GM12873 (cell line): Measurements from ENCODE around the gene ZMAT5.

Experiments
- CTCF ChIP-seq: IDR thresholded peaks from 2 replicates; pipeline ENCODE4 v1.5.1; 2012; ENCODE audit warnings: low read depth, mild to moderate bottlenecking, moderate library complexity, low read length, control low read depth; ENCODE audit not compliant: insufficient read depth; ENCODE audit errors: missing control alignments

Gene ZMAT5

GRCh38 chr22:29702931-29703501 is 63.8 kb downstream of the ZMAT5 start:
- no peak for TF ChIP-seq CTCF

- TF ChIP-seq CTCF, result no peak
Measured at GRCh38 chr22:29702000-29702930, 64.5 kb downstream of the ZMAT5 start.

GRCh38 chr22:29701155-29701999 is 65.4 kb downstream of the ZMAT5 start:
- TF ChIP-seq CTCF, result peak; percentile 38

GRCh38 chr22:29700900-29701154 is 66.0 kb downstream of the ZMAT5 start:
- no peak for TF ChIP-seq CTCF

GRCh38 chr22:29700206-29700899 is 66.5 kb downstream of the ZMAT5 start:
- no peak for TF ChIP-seq CTCF

GRCh38 chr22:29697853-29698598 is 68.8 kb downstream of the ZMAT5 start:
- TF ChIP-seq CTCF, result no peak
